NK-92 treated with Interleukin-12 subunit alpha and Interleukin-12 subunit beta, amount 100 ng/mL, for 24 hours (cell line): ENCODE measurements around the gene SPOCD1.

Experiments used
- DNase-seq: peaks from one replicate; lab custom pipeline; 2025; lab: John Stamatoyannopoulos, UW

Gene SPOCD1

DNA sequence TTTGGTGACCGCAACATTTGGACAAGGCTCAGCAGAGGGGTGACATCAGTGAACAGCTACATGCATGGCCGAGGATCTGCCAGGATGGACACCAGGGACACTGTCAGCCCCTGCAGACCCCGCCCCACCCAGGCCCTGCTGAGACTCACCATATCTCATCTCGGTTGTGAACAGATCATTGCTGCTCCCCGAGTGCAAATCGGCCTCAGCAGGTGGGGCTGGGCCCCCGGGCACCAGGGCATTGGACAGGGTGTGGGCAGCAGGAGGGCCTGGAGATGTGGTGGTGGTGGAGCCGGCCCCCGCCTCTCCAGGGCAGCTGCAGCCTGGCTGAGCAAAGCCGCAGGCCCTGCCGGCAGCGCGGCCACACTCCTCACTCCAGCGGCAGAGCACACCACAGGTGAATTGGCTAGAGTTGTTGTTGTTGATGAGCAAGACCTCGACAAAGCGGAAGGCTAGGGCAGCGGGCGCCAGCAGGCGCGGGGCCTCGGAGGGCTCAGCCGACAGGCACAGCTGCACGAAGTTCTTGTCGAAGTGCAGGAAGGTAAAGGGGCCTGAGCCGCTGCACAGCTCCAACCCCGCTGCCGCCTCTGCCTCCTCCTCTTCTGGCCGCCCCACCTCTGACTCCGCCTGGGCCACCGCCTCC is 59.9 kb downstream of the SPOCD1 start:
- no peak for DNase-seq

DNA sequence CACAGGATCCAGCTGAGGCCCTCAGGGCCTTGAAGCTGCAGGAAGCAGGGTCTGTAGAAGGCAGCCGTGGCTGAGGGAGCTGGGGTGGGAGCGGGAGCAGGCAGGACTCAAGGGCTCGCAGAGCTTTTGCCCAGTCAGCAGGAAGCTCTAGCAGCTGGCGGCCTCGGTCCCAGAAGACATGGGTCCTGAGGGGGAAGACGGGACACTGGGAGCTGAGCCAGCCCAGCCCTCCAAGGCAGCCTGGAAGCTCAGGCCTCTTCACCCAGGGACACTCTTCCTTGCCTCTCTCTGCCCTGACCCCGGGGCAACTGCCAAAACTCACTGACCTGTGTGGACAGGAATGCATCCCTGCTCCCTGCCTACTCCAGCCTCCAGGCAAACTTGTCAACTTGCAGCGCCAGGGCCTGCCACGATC is 60.6 kb downstream of the SPOCD1 start:
- no peak for DNase-seq

DNA sequence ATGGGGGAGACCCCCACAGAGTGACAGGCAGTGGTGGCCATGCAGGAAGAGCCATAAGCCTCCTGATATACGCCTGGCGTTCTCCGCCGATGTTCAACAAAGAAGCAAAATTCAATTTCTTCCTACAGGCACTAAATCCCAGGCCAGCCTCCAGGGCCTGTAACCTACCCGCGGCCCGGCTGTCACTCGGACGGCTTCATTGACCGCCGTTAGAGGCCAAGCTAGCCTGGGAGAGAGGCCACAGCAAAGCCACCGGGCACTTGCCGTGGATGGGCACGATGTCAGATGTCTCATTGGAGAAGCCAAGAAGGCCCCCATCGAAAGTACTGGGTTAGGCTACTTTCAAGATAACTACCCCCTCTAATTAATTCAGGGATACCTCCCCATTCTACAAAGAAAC is 61.4 kb downstream of the SPOCD1 start:
- DNase-seq: no peak

DNA sequence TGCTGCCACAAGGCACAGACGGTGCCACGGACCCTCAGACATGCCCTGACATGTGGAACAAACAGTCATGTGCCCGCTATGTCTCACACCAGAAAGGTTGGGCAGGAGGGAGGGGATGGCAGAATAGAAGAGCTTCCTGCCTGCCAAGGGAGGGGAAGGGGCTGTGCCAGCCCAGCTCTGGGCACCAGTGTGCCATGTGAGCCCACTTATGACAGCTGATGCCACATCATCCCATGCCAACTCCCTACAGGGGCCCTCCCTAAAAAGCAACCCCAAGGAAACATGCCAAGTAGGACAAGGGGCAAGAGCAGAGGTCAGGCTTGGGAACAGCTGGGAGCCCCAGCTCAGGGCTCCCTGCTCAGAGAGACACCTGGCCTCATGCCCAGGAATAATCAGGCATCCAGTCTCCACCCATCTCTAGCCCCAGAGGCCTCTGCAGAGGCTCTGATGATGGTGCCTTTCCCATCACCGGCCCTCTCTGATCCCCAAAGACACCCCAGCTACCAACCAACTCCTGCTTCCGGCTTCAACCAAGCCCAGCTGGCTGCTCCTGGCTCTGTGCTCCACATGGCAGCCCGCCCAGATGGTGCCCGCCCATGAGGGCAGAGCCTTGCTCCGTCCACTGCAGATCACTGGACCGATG is 62.0 kb downstream of the SPOCD1 start:
- no peak for DNase-seq

DNA sequence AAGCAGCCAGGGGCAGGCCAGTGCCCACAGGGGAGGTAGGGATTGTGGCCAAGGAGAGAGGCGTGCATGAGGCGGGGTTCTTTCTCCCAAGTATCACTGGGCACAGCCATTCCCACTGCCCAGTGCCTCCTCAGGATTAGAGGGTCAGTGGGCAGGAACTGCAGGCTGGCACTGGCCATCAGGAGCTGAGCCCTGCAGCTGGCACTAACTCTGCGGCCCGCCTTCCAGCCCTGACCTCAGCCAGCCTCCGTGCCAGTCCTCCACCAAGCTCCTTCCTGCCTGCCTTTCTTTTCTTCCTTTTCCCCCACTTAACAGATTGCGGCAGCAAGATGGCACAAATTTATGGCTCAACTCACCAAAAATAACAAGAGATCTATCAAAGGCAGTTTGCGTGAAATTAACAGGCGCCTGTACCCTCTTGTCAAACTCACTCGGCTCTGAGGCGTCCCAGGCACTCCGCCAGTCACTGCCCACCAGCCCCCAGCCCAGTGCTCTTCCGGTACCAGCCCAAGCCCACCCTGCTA is 62.8 kb downstream of the SPOCD1 start:
- no peak for DNase-seq

DNA sequence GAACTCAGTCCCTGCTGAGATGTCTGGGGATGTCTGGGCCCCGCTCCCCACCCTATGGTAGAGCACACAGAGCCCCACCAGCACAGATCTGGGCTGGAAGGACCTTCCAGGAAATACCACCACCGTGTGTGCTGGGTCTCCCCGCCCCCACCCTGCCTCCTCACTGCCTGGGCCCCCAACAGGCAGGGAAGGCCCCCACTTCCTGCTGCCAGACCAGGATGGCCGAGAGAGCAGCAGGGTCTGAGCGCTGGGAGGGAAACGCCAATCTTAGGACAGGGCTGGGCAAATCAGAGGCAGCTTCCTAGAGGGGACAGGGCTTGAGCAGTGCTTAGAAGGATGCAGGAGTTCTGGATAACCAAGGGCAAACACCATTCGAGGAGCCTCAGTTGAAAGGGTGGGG is 63.6 kb downstream of the SPOCD1 start:
- peak; percentile 25 for DNase-seq

DNA sequence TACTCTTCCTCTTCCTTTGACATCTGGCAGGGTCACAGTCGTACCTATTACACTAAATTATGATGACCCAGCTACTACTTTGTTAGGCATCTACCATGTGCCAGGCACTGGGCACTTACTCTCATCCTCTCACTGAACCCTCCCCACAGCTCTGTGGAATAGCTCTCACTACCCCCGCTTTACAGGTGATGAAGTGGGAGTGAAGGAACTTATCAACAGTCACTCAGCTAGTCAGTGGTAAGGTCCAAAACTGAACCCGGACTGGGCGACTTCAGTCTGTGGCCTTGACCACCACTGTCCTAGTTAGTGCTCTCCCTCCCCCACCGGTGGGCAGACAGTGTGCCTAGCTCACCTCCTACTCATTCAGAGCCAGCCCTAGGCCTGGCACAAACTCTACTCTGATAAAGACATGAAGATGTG is 64.0 kb downstream of the SPOCD1 start:
- DNase-seq: no peak

DNA sequence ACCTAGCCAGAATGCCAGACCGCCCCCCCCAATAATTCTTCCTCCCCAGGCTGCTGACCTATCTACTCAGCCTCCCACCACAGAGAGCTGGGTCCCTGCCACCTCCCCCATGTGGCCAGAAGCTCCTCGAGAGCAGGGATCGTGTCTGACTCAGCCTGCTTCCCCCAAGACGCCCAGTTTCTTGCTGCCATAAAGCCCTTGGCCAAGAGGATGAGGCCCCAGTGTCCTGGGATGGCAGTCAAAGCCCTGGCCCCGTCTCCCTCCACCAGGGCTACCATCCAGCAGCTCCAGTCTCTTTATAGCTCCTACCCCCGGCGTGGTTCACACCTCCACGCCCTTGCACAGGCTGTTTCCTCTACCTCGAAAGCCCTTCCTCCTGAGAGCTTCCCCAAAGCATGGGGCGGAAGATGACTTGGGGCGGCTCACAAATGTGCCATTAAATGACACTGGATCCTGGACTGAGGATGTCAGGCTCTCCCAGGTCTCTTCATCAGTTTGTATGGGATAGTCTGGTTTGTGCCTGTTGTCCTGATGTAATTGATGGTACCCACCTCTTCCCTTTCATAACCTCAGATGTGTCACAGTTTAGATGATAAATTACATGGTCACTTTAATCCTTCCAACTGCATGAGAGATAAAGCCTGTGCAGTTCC is 64.8 kb downstream of the SPOCD1 start:
- peak; percentile 66 for DNase-seq

DNA sequence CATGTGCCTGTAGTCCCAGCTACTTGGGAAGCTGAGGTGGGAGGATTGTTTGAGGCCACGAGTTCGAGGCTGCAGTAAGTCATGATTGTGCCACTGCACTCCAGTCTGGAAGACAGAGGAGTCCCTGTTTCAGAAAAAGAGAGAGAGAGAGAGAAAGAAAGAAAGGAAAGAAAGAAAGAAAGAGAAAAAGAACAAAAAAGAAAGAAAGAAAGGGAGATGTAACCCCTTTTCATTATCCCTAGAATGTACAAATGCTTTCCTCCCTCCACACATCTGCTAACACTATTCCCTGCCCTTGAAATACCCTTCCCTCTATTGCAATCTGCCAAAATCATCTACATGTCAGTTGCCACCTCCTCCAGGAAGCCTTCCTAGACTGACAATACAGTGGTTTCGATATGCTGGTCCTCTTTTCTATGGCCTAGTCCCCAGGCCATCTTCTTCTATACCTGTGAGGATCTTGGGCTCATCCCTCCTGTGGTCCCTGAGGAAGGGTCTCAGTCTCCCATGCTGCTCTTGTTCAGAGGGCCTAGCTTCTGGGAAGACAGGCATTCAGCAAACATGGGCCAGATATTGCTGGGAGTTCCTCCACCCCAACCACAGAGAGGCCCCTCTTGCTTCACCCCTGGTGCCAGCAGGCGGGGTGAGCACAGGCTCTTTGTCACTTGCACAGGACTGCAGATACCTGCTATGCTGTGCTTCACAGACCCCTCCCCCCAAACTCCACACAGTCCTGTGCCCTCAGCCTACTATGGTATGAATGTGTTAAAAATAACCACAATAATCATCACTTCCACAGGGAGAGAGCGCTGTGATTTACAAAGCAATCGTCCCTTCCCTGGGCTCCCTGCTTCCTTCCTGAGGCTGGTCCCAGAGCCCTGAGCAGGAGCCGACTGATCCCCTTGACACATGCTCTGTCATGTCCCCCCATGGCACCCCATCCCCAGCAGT is 65.8 kb downstream of the SPOCD1 start:
- DNase-seq: peak; percentile 63

DNA sequence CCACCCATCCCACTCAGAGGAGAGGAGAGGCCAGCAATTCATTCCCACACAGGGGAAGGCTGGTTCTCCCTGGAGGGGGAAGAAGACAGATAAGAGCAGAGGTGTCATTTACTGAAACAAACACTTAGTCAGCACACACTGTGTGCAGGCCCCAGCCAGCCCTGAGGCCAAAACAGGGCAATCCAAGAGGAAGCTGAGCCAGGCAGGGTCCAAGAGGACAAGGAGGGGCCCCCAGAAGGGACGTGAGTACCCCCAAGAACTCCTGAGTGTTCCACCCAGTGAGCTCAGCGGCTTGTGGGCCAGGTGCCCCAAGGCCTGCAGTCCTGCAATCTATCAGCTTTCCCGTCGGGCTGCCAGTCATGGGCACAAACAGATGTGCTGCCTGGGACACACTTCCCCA is 67.5 kb downstream of the SPOCD1 start:
- no peak for DNase-seq

DNA sequence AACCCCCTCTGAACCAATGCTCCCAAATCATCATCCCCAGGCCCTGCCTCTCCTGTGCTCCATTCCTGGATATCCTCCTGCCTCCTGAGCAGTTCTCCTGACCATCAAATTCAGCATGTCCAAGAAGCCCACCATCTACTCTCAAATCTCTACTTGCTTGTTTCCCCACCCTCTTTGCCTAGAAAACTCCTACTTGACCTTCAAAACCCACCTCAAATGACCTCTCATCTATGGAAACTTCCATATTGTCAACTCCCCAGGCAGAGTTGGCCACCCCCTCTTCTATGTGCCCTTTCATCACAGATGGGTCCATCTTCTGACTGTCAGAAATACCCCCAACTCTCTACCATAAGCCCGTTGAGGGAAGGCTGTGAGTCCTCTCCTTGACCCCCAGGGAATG is 68.5 kb downstream of the SPOCD1 start:
- no peak for DNase-seq

DNA sequence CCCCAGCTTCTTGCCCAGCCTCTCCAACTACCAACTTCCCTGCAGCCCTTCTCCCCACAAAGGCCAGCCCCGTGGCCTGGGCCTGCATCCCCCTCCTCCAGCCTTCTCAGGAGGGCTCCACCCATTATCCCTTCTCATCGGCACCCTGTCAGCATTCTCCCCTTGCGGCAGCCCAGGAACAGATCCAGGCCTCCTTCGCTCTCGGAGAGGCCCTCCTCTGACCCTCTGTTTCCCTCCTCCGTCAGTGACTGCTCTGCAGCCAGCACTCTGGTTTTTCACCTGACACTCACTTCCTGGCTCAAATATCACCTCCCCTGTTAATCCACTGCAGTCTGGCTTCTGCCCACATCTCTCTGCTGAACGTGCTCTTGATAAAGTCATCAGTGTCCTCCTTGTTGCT is 69.1 kb downstream of the SPOCD1 start:
- DNase-seq: peak; percentile 48

DNA sequence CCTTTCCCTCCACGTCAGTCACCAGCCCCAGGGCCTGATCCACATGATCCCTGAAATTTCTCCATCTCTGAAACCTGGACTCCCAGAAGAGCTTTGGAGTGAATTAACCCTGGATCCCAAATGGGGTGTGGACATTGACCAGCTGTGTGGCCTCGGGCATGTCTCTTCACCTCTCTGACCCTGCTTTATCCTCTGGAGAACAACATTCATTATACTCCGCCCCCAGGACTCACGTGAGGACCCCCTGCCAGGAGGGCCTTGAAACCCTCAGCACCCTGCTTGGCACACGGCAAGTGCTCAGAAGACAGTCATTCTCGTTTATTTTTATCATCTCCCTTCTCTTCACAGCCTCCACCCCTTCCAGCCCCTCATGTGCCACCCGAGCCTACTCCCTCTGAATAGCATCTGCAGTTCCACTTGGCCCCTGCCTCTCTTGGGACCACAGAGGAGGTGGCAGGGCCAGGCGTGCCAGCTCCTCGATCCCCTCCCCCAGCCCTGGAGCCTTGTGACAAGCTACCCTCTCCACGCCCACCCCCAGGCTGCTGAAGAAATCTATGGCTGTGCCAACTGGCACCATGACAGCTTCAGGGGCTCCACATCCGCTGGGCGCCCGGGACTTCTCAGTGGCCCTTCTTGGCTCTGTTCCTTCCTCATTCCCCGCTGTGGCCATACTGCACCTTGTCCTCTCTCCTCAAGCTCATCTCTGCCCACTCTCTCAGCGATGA is 69.7 kb downstream of the SPOCD1 start:
- DNase-seq: no peak

DNA sequence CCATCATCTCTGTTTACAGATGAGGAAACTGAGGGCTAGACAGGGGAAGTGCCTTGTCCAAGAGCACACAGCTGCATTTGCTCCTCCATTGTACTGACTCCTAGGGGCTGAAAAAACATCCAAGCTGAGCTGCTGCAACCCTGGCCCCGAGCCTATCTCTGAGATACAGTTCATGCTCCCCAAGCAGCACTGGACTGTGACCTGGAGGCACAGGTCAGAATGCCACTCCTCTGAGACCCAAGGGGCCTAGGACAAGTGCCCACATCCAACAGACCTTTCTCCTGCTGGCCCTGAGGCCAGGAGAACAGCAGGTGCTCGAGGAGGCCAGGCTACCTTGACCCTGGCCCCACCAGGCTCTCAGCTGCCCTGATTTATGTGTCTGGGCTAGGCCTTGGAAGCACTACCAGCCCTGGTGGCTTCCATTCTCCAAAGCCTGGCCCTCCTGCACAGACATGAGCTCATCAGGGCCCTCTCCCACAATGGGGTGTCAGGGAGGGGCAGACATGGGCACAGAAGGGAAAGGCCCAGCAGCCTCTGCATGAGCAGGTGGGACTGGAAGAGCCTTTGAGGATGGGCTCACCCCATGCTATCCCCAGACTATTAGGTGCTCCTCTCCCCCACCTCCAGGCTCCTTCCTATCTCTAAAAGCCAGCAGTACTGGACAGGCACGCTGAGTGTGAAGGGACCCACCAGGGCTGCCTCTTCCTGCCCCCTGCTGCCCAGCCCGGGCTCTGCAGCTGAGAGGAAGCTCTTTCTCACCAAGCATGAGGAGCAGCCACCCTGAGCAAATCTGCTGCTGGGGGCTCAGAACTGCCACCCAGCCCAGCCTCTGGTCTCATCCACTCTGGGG is 70.5 kb downstream of the SPOCD1 start:
- peak; percentile 60 for DNase-seq

DNA sequence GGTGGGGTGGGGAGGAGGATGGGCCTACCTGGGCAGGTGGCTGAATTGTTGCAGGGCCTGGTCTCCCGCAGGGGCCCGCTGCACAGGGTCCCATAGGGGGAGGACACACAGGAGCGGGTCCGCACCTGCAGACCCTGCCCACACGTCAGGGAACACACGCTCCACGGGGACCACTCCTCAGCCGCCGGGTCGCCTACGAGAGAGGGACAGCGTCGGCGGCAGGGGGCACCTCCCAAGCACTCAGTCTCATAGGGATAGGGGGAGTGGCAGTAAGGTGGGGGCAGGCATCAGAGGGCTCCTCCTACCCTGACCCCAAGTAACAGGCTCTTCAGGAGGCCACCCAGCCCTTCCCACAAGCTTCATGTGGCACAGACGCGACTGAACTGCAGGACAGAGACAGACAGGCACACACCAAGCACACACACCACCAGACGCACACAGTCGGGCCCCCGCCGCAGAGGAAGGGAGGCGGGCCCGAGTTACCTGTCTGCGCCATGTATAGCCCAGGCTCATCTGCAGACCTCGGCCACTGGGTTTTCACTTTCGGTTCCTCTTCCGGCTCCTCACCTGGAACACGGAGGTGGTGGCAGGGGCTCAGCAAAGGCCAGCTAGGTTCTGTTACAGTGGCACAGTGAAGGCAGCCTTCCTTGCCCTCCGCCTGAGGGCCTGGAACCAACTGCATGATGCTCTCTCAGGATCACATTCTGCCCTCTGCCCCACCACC is 71.5 kb downstream of the SPOCD1 start:
- no peak for DNase-seq

DNA sequence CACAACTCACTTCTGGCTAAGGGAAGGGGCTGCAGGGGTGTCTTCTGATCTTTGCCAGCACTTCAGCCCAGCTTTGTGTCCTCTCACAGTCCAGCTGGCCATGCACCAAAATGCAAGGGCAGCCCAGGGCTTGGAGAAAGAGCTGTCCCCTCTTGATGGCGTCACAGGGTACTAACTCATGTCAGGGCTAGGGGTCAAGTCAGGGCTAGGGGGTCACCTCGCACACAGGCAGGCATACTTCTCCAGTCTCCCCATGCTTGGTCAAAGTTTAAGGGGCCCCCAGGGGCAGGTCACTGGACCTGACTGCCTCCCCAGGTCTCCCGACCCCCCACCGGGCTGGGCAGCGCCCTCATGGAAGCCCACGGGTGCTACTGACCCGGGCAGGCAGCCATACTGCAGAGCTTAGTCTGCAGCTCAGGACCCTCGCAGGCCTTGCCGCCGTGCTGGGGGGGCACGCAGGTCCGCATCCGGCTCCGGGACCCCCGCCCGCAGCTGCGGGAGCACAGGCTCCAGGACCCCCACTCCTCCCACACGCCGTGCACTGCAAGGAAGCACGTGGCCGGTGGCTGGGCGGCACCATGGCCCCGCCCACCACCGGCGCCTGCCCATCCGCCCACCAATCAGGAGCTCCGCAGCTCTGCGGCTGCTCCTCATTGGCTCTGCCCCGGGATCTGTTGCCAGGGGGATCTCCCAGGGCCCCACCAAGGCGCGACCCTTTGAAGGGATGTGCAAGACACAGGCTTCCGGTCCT is 73.2 kb downstream of the SPOCD1 start:
- no peak for DNase-seq
